SH-SY5Y (cell line): ENCODE data around the gene ZIC4.

Experiments
- GATA2 ChIP-seq: IDR thresholded peaks from 2 replicates; pipeline ENCODE4 v1.6.1; 2011; ENCODE audit warnings: mild to moderate bottlenecking, low read depth, low read length
- GATA3 ChIP-seq: IDR thresholded peaks from 2 replicates; pipeline ENCODE4 v1.6.1; 2011; ENCODE audit warnings: low read depth, mild to moderate bottlenecking, low read length, moderate library complexity

DNA sequence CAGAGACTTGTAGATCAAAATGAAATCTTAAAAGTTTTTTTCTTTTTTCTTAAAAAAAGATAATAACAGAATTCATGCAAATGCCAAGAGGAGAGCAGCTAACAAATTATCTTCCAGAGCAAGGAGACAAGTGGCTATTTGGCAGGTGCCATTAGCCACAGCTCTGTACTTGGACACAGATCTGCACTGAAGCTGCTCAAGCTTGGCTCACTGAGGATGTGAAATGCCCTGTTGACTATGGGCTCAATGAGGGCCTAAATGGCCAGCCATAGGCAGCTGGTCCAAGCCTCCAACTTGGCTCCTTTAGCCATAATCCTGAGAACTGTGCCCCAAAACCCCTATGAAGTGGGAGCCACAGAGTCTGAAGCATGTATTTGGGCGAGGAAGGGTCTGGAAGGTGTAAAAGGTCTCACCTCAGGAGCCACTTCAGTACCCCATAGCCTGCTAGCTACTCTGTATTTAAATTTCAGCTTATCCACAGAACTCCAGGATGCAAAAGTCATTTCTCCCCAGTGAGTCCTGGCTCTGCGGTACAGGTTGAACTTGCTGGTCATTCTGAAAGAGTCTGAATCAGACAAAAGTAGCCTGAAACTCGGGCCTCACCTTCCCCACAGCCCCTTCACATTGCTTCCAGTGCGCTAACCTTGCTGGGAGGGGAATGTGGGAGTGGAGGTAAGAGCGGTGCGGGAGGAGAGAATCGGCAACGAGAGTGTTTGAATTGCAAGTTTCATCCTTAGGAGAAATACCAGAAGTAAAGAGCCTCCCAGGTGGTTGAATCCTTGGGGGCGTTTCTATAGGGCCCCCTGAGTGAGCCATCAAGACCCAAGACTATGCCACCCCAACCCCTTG is 48.0 kb downstream of the ZIC4 start:
- TF ChIP-seq GATA3: no peak
- no peak for TF ChIP-seq GATA2
